ENCODE measurements around the gene SECISBP2L. TPM values are rescaled to one million over a fixed set of nuclear protein-coding genes. Genes with fewer than 3 reads are reported as not detected.

SECISBP2L gene
- total and polyA plus RNA-seq, 9 of the 15 experiments (the other 6 are each of a cell fraction or from before 2014, with no cell fraction given): 0.55 to 14.1 (median 10.4) TPM

DNA sequence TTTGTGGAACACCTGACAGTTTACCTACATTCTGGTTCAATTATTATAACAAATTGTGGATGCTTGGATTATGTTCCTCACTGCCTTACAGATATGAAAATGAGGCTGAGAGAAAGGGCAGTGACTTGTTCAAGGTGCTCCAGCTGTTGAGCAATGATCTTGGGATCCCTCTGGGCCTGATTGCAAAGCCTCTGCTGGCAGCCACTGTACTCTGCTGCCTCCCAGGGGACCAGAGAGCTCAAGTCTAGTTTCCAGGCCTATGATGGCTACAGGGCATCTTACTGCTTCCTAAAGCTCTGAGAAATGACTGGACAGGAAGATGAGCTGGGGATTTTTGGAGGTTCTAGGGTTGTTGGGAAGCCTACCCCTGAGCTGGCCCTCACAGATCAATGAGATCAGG, 80.3 kb downstream of the SECISBP2L start (continued):
- TF ChIP-seq, protein P1, sequence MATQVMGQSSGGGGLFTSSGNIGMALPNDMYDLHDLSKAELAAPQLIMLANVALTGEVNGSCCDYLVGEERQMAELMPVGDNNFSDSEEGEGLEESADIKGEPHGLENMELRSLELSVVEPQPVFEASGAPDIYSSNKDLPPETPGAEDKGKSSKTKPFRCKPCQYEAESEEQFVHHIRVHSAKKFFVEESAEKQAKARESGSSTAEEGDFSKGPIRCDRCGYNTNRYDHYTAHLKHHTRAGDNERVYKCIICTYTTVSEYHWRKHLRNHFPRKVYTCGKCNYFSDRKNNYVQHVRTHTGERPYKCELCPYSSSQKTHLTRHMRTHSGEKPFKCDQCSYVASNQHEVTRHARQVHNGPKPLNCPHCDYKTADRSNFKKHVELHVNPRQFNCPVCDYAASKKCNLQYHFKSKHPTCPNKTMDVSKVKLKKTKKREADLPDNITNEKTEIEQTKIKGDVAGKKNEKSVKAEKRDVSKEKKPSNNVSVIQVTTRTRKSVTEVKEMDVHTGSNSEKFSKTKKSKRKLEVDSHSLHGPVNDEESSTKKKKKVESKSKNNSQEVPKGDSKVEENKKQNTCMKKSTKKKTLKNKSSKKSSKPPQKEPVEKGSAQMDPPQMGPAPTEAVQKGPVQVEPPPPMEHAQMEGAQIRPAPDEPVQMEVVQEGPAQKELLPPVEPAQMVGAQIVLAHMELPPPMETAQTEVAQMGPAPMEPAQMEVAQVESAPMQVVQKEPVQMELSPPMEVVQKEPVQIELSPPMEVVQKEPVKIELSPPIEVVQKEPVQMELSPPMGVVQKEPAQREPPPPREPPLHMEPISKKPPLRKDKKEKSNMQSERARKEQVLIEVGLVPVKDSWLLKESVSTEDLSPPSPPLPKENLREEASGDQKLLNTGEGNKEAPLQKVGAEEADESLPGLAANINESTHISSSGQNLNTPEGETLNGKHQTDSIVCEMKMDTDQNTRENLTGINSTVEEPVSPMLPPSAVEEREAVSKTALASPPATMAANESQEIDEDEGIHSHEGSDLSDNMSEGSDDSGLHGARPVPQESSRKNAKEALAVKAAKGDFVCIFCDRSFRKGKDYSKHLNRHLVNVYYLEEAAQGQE (IDR thresholded peaks at IDR 0.05; ENCODE audit: borderline replicate concordance): peak; percentile 68; the same call in 1 of the 2 replicates
- TF ChIP-seq, protein P1 (CRISPR knock-in tag; IDR thresholded peaks at IDR 0.05; ENCODE audit: low read depth): no peak
- TF ChIP-seq CEBPG (CRISPR knock-in tag; IDR thresholded peaks at IDR 0.05): peak; percentile 55
- peak; percentile 39 to 81 for TF ChIP-seq CEBPG (tag; conservative IDR thresholded peaks at IDR 0.05 in 1 of 2, IDR thresholded peaks at IDR 0.05 in 1 of 2)
